NCI-H524 treated with DMSO at 0.1 percent for 48 hours (cell line): Measurements from ENCODE around the gene ZMYND8.

Source experiments
- DNase-seq: peaks from one replicate; lab custom pipeline; 2025; lab: John Stamatoyannopoulos, UW

Gene ZMYND8

GRCh38 chr20:47174456-47175243 lies 181.8 kb downstream of the ZMYND8 start:
- no peak for DNase-seq

DNA sequence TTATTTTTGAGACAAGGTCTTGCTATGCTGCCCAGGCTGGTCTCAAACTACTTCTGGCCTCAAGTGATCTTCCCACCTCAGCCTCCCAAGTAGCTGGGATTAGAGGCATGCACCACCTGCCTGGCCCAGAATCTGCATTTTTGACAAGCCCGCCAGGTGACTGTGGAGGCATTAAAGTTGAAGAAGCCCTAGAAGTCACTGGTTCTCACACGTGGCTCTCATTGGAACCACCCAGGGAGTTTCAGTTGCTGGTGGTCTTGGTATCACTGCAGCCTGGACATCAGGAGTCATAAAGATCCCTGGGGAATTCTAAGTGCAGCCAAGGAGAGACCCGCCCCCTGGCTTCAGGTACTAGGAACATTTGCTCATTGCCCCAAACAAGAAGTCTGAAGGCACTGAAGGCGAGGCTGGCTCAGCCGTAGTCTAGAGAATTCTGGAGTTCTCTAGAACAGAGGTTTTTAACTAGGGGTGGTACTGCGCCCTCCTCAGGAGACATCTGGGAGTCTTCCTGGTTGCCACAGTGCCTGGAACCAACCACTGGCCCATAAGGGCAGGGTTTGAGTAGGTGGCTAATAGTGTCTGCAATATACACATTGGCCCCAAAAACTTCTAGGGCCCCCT lies 182.8 kb downstream of the ZMYND8 start:
- DNase-seq: no peak

DNA sequence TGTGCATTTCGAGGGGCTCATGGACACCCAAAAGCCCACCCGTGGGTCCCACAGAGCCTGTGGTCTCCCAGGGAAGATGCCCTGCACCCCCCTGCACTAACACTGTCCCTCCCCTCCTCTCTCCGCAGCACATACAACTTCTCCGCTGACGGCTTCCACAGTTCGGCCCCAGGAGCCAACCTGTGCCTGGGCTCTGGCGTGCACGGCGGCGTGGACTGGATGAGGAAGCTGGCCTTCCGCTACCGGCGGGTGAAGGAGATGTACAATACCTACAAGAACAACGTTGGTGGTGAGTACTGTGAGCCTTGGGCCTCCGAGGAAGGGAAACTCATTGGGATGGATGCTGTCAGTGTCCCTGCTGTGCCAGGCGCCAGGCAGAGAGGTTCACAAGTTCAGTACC lies 183.9 kb downstream of the ZMYND8 start:
- no peak for DNase-seq

DNA sequence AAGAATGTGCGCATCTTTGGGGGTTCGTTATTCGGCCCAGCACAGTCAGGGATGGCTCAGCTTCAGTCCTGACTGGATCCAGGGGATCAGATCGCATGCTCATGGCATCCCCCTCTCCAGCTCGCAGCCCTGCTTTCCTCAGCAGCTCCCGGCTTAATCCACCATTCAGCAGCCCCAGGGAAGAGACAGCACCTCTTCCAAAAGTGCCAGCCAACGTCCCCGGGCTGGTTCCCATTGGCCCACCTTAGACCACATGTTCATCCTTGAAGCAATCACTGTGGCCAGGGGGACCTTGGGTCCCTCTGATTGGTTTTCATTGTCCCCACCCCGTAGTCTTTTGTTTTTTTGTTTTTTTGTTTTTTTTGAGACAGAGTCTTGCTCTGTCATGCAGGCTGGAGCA lies 188.7 kb downstream of the ZMYND8 start:
- DNase-seq: no peak

GRCh38 chr20:47165376-47165865 lies 191.1 kb downstream of the ZMYND8 start:
- no peak for DNase-seq

DNA sequence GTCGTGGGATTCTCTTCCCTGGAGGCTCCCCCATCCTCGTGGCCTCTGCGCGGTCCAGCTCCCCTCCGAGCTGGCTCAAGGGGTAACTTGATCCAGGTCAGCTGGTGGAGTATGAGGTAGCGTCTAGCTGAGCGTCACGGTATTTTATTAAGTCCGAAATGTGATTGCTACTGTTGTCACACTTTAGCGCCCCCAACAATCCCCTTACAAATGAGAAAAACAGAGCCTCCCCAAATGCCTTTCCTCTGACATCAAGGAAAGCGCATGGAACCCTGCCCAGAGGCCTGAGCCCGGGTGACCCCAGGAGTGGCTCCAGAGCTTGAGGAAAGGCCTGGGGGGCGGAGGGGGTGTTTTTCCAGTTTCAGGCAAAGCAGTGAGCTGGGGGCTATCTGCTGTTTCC lies 192.4 kb downstream of the ZMYND8 start:
- no peak for DNase-seq

DNA sequence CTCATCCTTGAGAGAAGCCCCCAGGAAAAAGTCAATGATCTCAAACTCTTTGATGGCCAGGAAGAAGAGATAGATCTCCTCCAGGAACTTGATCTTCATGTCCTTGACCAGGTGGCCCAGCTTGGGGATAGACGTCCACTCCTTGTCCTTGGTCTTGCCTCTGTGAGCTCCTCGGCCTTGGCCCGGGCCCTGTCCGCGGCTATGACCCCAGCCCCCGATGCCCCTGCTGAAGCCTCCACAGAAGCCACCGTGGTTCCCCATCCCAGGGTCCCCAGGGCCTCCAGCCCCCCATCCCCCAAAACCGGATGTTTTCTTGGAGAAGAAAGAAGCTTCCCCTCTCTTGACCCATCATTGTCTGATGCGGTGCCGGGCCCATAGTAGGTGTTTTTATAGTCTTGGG lies 195.1 kb downstream of the ZMYND8 start:
- DNase-seq: no peak

- no peak for DNase-seq
Measured at GRCh38 chr20:47160992-47161391, 195.5 kb downstream of the ZMYND8 start.

DNA sequence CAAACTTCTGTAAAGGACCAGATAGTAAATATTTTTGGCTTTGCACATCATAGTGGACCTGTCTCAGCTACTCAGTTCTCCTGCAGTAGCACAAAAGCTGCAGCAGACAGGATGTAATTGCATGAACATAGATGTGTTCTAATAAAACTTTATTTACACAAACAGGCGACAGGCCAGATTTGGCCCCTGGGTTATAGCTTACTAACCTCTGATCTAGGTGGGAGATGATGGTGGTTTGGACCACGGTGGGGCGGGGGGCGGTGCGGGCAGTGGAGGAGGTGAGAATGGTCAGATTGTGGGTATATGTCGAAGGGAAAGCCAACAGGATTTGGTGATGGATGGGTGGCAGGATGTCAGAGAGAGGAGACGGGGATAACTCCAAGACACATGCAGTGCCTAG lies 196.3 kb downstream of the ZMYND8 start:
- no peak for DNase-seq
